GM15510 (cell line): ENCODE data around the gene NFKBIB.

ENCODE experiments used
- POLR2A ChIP-seq: IDR thresholded peaks from 3 replicates; pipeline ENCODE4 v1.6.1; 2011; ENCODE audit warnings: borderline replicate concordance; ENCODE audit not compliant: insufficient read length; ENCODE audit errors: extremely low read depth

The NFKBIB gene

DNA sequence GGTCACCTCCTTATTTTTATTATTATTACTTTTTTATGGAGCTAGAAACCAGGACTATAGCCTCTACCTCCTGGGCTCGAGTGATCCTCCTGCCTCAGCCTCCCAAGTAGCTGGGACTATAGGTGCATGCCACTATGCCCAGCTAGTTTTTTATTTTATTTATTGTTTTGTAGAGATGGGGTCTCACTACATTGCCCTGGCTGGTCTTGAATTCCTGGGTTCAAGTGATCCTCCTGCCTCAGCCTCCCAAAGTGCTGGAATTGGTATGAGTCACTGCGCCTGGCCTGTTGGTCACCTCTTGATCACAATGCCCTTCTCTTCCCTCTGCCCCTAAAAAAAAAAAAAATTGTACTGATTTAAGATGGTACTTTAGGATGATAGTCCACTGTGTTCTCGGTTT, 51.4 kb downstream of the NFKBIB start:
- TF ChIP-seq POLR2A = no peak

- TF ChIP-seq POLR2A = no peak
These were observed 52.8 kb downstream of the NFKBIB start for GRCh38 chr19:38952395-38953165.

DNA sequence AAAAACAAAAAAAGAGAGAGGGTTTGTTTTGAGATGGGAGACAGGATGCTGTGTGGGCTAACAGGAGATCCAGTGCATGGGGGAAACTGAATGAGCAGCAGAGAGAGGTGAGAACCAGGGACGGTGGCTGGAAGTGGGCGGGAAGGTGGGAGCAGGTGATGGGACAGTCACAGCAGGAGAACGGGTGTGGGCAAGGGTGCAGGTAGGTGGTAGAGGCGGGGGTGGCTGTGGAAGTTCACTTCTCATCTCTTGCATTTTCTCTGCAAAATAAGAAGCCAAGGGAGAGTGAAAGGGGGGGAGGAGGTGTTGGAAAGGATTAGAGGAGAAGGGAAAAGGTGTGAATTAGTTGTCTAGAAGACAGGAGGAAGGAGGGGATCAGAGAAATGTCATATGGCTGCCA, 53.9 kb downstream of the NFKBIB start:
- TF ChIP-seq POLR2A = no peak

- TF ChIP-seq POLR2A = no peak
These were observed 56.5 kb downstream of the NFKBIB start for GRCh38 chr19:38956264-38956663.

DNA sequence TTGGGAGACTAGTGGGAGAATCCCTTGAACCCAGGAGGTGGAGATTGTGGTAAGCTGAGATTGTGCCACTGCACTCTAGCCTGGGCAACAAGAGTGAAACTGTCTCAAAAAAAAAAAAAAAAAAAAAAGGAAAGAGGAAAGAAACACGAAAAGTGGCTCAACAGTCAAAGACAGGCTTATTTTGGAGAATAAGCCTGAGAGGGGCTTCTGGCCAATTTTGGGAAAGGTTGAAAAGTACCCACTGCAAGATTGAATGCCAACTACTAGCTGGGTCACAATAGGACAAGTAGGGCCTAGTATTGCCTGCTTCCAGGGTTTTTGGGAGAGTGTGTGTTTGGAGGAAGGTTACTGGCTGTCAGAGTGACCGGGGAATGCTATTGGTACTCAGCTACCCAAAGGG, 58.5 kb downstream of the NFKBIB start:
- no peak for TF ChIP-seq POLR2A
